Memory B cell (primary cell): ENCODE data around the gene PLS1.

Experiments used
- ATAC-seq: fragments of 150-1000 bp; cut with Tn5 transposase; 2 replicates; pipeline ENCODE4 v1.10.0; 2021; ENCODE audit warnings: low read depth, mild to moderate bottlenecking, moderate library complexity
- DNase-seq, 2 donors: peaks; one replicate each; pipeline ENCODE4 v3.0.0; 2022; ENCODE audit warnings: low spot score in 2 of 2
- H3K27ac Mint-ChIP-seq: one replicate; pipeline ENCODE4 v1.8.0; 2022; ENCODE audit warnings: mild to moderate bottlenecking, moderate library complexity, mixed read lengths
- H3K27me3 Mint-ChIP-seq: one replicate; pipeline ENCODE4 v1.8.0; 2022; ENCODE audit warnings: mixed read lengths
- H3K36me3 Mint-ChIP-seq: one replicate; pipeline ENCODE4 v1.8.0; 2022; ENCODE audit warnings: mild to moderate bottlenecking, mixed read lengths
- H3K4me1 Mint-ChIP-seq: one replicate; pipeline ENCODE4 v1.8.0; 2022; ENCODE audit warnings: mixed read lengths
- H3K4me3 Mint-ChIP-seq: one replicate; pipeline ENCODE4 v1.8.0; 2022; ENCODE audit warnings: mild to moderate bottlenecking, moderate library complexity, mixed read lengths
- H3K9me3 Mint-ChIP-seq: one replicate; pipeline ENCODE4 v1.8.0; 2022; ENCODE audit warnings: mixed read lengths

The PLS1 gene

GRCh38 chr3:142660383-142660782, 64.2 kb downstream of the PLS1 start:
- Mint-ChIP-seq H3K9me3 (no peaks in the 10 kb centered on the region), H3K36me3 (no peaks in the 10 kb centered on the region), H3K4me1 (peaks cover 3% of the 10 kb centered on the region), H3K4me3 (no peak overlapping the region), H3K27me3 (no peaks in the 10 kb centered on the region), H3K27ac (no peak overlapping the region)
- DNase-seq (no peak), ATAC-seq (no peak)

- DNase-seq (no peak), ATAC-seq (no peak)
- H3K27me3 Mint-ChIP-seq = no peaks in the 10 kb centered on the region
- H3K36me3 Mint-ChIP-seq = no peaks in the 10 kb centered on the region
- no peak overlapping the region for H3K27ac Mint-ChIP-seq
- H3K9me3 Mint-ChIP-seq = no peaks in the 10 kb centered on the region
- H3K4me1 Mint-ChIP-seq = peaks cover 3% of the 10 kb centered on the region
- no peak overlapping the region for H3K4me3 Mint-ChIP-seq
Measured at GRCh38 chr3:142660893-142661292, 64.7 kb downstream of the PLS1 start.

- ATAC-seq (no peak), DNase-seq (no peak)
- Mint-ChIP-seq H3K4me3 (no peak overlapping the region), H3K27ac (no peak overlapping the region), H3K36me3 (no peaks in the 10 kb centered on the region), H3K4me1 (no peaks in the 10 kb centered on the region), H3K27me3 (peaks cover 2% of the 10 kb centered on the region), H3K9me3 (peaks cover 1% of the 10 kb centered on the region)
Measured at GRCh38 chr3:142663865-142664264, 67.7 kb downstream of the PLS1 start.

GRCh38 chr3:142664311-142664710, 68.1 kb downstream of the PLS1 start:
- no peak overlapping the region for H3K4me3 Mint-ChIP-seq
- no peak overlapping the region for H3K27ac Mint-ChIP-seq
- no peak for DNase-seq
- ATAC-seq = no peak
- peaks cover 2% of the 10 kb centered on the region for H3K27me3 Mint-ChIP-seq
- H3K4me1 Mint-ChIP-seq = no peaks in the 10 kb centered on the region
- no peaks in the 10 kb centered on the region for H3K36me3 Mint-ChIP-seq
- H3K9me3 Mint-ChIP-seq = peaks cover 1% of the 10 kb centered on the region

- Mint-ChIP-seq H3K4me3 (no peak overlapping the region), H3K27ac (no peak overlapping the region), H3K4me1 (no peaks in the 10 kb centered on the region), H3K36me3 (no peaks in the 10 kb centered on the region), H3K9me3 (peaks cover 1% of the 10 kb centered on the region), H3K27me3 (peaks cover 2% of the 10 kb centered on the region)
- ATAC-seq = no peak
- no peak for DNase-seq
Measured at GRCh38 chr3:142664819-142665218, 68.6 kb downstream of the PLS1 start.

GRCh38 chr3:142670120-142670519, 73.9 kb downstream of the PLS1 start:
- Mint-ChIP-seq H3K4me3 (no peak overlapping the region), H3K36me3 (no peaks in the 10 kb centered on the region), H3K9me3 (peaks cover 1% of the 10 kb centered on the region), H3K27ac (no peak overlapping the region), H3K27me3 (peaks cover 2% of the 10 kb centered on the region), H3K4me1 (no peaks in the 10 kb centered on the region)
- DNase-seq (no peak), ATAC-seq (no peak)

- ATAC-seq = no peak
- Mint-ChIP-seq H3K36me3 (no peaks in the 10 kb centered on the region), H3K9me3 (no peaks in the 10 kb centered on the region), H3K4me3 (no peak overlapping the region), H3K4me1 (no peaks in the 10 kb centered on the region), H3K27ac (no peak overlapping the region), H3K27me3 (no peaks in the 10 kb centered on the region)
- no peak for DNase-seq
Measured at GRCh38 chr3:142676151-142676550, 80.0 kb downstream of the PLS1 start.

GRCh38 chr3:142680710-142681109, 84.5 kb downstream of the PLS1 start:
- Mint-ChIP-seq H3K9me3 (no peaks in the 10 kb centered on the region), H3K27ac (no peak overlapping the region), H3K36me3 (no peaks in the 10 kb centered on the region), H3K27me3 (peaks cover 4% of the 10 kb centered on the region), H3K4me1 (no peaks in the 10 kb centered on the region), H3K4me3 (no peak overlapping the region)
- ATAC-seq (no peak), DNase-seq (no peak)

GRCh38 chr3:142690613-142691012, 94.4 kb downstream of the PLS1 start:
- DNase-seq (no peak), ATAC-seq (no peak)
- Mint-ChIP-seq H3K9me3 (no peaks in the 10 kb centered on the region), H3K4me3 (no peak overlapping the region), H3K27ac (no peak overlapping the region), H3K27me3 (peaks cover 2% of the 10 kb centered on the region), H3K4me1 (no peaks in the 10 kb centered on the region), H3K36me3 (no peaks in the 10 kb centered on the region)

- no peaks in the 10 kb centered on the region for H3K9me3 Mint-ChIP-seq
- H3K27me3 Mint-ChIP-seq = peaks cover 2% of the 10 kb centered on the region
- no peaks in the 10 kb centered on the region for H3K4me1 Mint-ChIP-seq
- ATAC-seq (no peak), DNase-seq (no peak)
- no peaks in the 10 kb centered on the region for H3K36me3 Mint-ChIP-seq
- no peak overlapping the region for H3K4me3 Mint-ChIP-seq
- H3K27ac Mint-ChIP-seq = no peak overlapping the region
Measured at GRCh38 chr3:142691527-142691926, 95.3 kb downstream of the PLS1 start.

- DNase-seq (no peak), ATAC-seq (no peak)
- Mint-ChIP-seq H3K27ac (no peak overlapping the region), H3K4me3 (no peak overlapping the region), H3K27me3 (peaks cover 2% of the 10 kb centered on the region), H3K9me3 (no peaks in the 10 kb centered on the region), H3K4me1 (no peaks in the 10 kb centered on the region), H3K36me3 (no peaks in the 10 kb centered on the region)
Measured at GRCh38 chr3:142693136-142693853, 97.1 kb downstream of the PLS1 start.

- Mint-ChIP-seq H3K27ac (no peak overlapping the region), H3K36me3 (no peaks in the 10 kb centered on the region), H3K27me3 (peaks cover 2% of the 10 kb centered on the region), H3K4me3 (no peak overlapping the region), H3K9me3 (no peaks in the 10 kb centered on the region), H3K4me1 (no peaks in the 10 kb centered on the region)
- DNase-seq = no peak
- no peak for ATAC-seq
Measured at GRCh38 chr3:142694225-142694624, 98.0 kb downstream of the PLS1 start.

GRCh38 chr3:142705198-142705597, 109.0 kb downstream of the PLS1 start:
- no peak for ATAC-seq
- Mint-ChIP-seq H3K27me3 (peaks cover 8% of the 10 kb centered on the region), H3K4me3 (no peak overlapping the region), H3K4me1 (peaks cover 4% of the 10 kb centered on the region), H3K9me3 (peaks cover 2% of the 10 kb centered on the region), H3K36me3 (no peaks in the 10 kb centered on the region), H3K27ac (no peak overlapping the region)
- no peak for DNase-seq

- Mint-ChIP-seq H3K4me1 (peaks cover 4% of the 10 kb centered on the region), H3K4me3 (no peak overlapping the region), H3K36me3 (no peaks in the 10 kb centered on the region), H3K27ac (no peak overlapping the region), H3K9me3 (no peaks in the 10 kb centered on the region), H3K27me3 (peaks cover 8% of the 10 kb centered on the region)
- ATAC-seq (no peak), DNase-seq (no peak)
Measured at GRCh38 chr3:142706321-142707127, 110.3 kb downstream of the PLS1 start.

GRCh38 chr3:142709207-142709606, 113.0 kb downstream of the PLS1 start:
- DNase-seq = no peak
- peaks cover 4% of the 10 kb centered on the region for H3K4me1 Mint-ChIP-seq
- H3K9me3 Mint-ChIP-seq = no peaks in the 10 kb centered on the region
- H3K27ac Mint-ChIP-seq = no peak overlapping the region
- no peak overlapping the region for H3K4me3 Mint-ChIP-seq
- ATAC-seq = no peak
- H3K27me3 Mint-ChIP-seq = peaks cover 11% of the 10 kb centered on the region
- no peaks in the 10 kb centered on the region for H3K36me3 Mint-ChIP-seq
